RWPE2 (cell line): ENCODE results near the gene LIPT2.
"Not testable (repeated sequence)": the region's sequence is repeated elsewhere in the genome, so short reads cannot be mapped to it uniquely, and the experiment has no call there.

Source experiments
- ATAC-seq: fragments of 200-7000 bp; cut with Tn5 transposase; 3 replicates; pipeline ENCODE4 v1.9.1; 2021; ENCODE audit warnings: low read depth
- DNase-seq: peaks from one replicate; pipeline ENCODE4 v3.0.0-alpha.2; 2020; ENCODE audit warnings: low spot score
- H3K27ac ChIP-seq: fragments of 450-650 bp; 2 replicates; pipeline ENCODE4 v1.5.1; 2017; ENCODE audit warnings: mild to moderate bottlenecking; ENCODE audit not compliant: poor library complexity, severe bottlenecking
- H3K27me3 ChIP-seq: fragments of 250-450 bp; sonication (Bioruptor Pico); 2 replicates; pipeline ENCODE4 v1.5.1; 2021; ENCODE audit warnings: mild to moderate bottlenecking, moderate library complexity; ENCODE audit not compliant: insufficient read depth, poor library complexity, severe bottlenecking
- H3K36me3 ChIP-seq: fragments of 250-450 bp; sonication (Bioruptor Pico); 2 replicates; pipeline ENCODE4 v1.5.1; 2020; ENCODE audit warnings: low read depth, mild to moderate bottlenecking, moderate library complexity
- H3K4me1 ChIP-seq: fragments of 250-450 bp; sonication (Bioruptor Pico); 2 replicates; pipeline ENCODE4 v1.5.1; 2021; ENCODE audit warnings: mild to moderate bottlenecking, moderate library complexity; ENCODE audit not compliant: insufficient read depth, poor library complexity, severe bottlenecking
- H3K4me3 ChIP-seq: fragments of 250-450 bp; sonication (Bioruptor Pico); 2 replicates; pipeline ENCODE4 v1.5.1; 2021; ENCODE audit warnings: mild to moderate bottlenecking, moderate library complexity; ENCODE audit not compliant: severe bottlenecking
- H3K9me3 ChIP-seq: fragments of 250-450 bp; sonication (Bioruptor Pico); 2 replicates; pipeline ENCODE4 v1.5.1; 2021; ENCODE audit warnings: mild to moderate bottlenecking, moderate library complexity; ENCODE audit not compliant: severe bottlenecking
- CTCF ChIP-seq: fragments of 450-650 bp; IDR thresholded peaks from one replicate; pipeline ENCODE4 v1.5.1; 2017; ENCODE audit warnings: mild to moderate bottlenecking, moderate library complexity; ENCODE audit not compliant: poor library complexity, severe bottlenecking

Gene LIPT2

DNA sequence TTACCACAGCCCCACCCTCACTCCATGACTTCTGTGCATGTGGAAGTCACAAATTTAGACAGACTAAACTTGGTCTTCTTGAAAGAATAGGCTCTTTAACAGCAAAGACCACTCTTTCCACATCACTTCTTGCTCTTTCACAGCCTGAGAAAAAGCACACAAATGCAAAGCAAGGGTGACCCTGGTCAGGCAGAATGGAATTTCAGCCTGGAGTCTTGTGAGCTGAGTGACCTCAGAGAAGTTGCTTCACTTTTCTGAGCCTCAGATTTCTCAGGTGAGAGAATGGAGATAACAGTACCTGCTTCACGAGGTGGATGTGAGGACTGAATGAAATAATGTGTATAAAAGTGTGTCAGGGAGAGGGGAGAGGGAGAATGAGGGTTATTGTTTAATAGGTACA is 26.8 kb upstream of the LIPT2 start:
- Histone ChIP-seq H3K27me3 (peaks cover 8% of the 10 kb centered on the region), H3K9me3 (no peaks in the 10 kb centered on the region), H3K4me3 (no peak overlapping the region), H3K36me3 (no peaks in the 10 kb centered on the region), H3K27ac (no peak overlapping the region), H3K4me1 (no peaks in the 10 kb centered on the region)
- ATAC-seq (no peak), DNase-seq (no peak)
- TF ChIP-seq CTCF: no peak

DNA sequence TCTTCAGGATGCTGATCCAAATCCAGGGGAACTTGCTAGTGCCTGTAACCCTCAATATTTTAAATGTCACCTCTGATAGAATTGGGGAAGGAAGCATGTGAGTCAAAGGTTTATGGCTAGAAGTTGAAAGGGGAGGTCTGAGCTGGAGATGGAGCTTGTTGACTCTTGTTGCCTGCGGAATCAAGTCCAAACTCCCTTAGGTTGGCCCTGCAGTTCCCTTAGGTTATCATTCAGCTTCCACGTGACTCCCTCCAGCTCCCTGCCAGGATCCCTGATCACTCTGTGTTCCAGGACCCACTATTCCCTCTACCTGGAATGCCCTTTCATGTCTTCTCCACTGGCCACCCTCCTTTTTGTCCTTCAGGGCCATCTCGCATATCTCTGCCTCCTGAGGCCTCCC is 26.2 kb upstream of the LIPT2 start:
- TF ChIP-seq CTCF: no peak
- no peak overlapping the region for H3K27ac ChIP-seq
- H3K36me3 ChIP-seq: no peaks in the 10 kb centered on the region
- ATAC-seq (no peak), DNase-seq (no peak)
- H3K27me3 ChIP-seq: peaks cover 8% of the 10 kb centered on the region
- no peak overlapping the region for H3K4me3 ChIP-seq
- no peaks in the 10 kb centered on the region for H3K9me3 ChIP-seq
- no peaks in the 10 kb centered on the region for H3K4me1 ChIP-seq

- ATAC-seq, DNase-seq, H3K4me3 ChIP-seq, H3K4me1 ChIP-seq, H3K27ac ChIP-seq, H3K27me3 ChIP-seq, H3K36me3 ChIP-seq, H3K9me3 ChIP-seq: not testable (repeated sequence)
Measured at GRCh38 chr11:74517592-74517991, 24.1 kb upstream of the LIPT2 start.

DNA sequence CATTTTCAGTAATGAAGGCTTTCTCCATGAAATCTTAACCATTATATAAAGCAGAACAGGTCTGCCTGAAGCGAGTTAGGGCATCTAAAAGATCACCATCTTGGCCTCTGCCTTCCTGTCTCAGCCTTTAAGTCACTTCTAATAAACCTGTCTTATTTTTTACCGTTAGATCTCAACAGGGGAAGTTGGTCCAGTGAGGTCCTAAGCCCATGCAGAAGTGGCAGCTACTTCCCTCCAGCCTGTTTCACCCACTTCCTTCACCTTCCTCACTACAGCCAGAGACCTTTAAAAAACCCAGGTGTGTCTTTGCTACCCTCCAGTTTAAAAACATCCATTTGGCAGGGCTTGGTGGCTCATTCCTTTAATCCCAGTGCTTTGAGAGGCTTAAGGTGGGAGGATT is 14.1 kb upstream of the LIPT2 start:
- no peak overlapping the region for H3K27ac ChIP-seq
- no peak for ATAC-seq
- H3K4me3 ChIP-seq: no peak overlapping the region
- no peak for DNase-seq
- no peak for TF ChIP-seq CTCF
- no peaks in the 10 kb centered on the region for H3K9me3 ChIP-seq
- H3K27me3 ChIP-seq: no peaks in the 10 kb centered on the region
- no peaks in the 10 kb centered on the region for H3K36me3 ChIP-seq
- peaks cover 6% of the 10 kb centered on the region for H3K4me1 ChIP-seq

DNA sequence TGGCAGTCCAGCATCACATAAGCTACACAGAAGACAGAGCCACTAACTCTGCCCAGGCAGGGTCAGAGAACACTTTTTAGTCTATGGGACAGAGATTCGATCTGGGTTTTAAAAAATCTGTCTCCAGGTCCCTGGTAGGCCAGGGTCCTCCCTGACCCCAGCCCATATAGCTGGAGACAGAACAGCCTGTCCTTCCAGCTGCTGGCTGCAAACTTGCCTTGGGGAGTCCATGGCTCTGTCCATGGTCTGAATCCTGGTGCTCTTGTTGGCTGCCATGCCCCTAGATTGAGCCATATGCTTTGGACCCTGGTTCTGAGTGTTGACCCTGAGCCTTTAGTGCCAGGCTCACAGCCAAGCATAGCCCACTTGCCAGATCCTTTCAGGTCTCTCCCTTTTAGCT is 13.3 kb upstream of the LIPT2 start:
- Histone ChIP-seq H3K9me3 (no peaks in the 10 kb centered on the region), H3K27me3 (no peaks in the 10 kb centered on the region), H3K36me3 (no peaks in the 10 kb centered on the region), H3K4me3 (no peak overlapping the region), H3K27ac (no peak overlapping the region), H3K4me1 (peaks cover 6% of the 10 kb centered on the region)
- TF ChIP-seq CTCF: no peak
- ATAC-seq (no peak; the same call in 2 of the 3 replicates), DNase-seq (no peak)
